Mammary epithelial cell (primary cell): ENCODE results near the gene ALDOB.

Experiments
- EZH2 ChIP-seq: IDR thresholded peaks from 2 replicates; pipeline ENCODE4 v1.6.1; 2012; ENCODE audit warnings: low read length, inconsistent platforms, borderline replicate concordance
- TF ChIP-seq, protein P1 (sequence below), 2 donors: IDR thresholded peaks in 1 of 2; conservative IDR thresholded peaks in 1 of 2; 2 replicates each; pipeline ENCODE4 v1.5.1; 2011 to 2012; ENCODE audit warnings: inconsistent platforms in 2 of 2, low read length in 2 of 2, mild to moderate bottlenecking in 2 of 2, control low read depth in 1 of 2, low read depth in 1 of 2; ENCODE audit not compliant: insufficient read depth in 1 of 2; ENCODE audit errors: extremely low read depth in 1 of 2

DNA sequence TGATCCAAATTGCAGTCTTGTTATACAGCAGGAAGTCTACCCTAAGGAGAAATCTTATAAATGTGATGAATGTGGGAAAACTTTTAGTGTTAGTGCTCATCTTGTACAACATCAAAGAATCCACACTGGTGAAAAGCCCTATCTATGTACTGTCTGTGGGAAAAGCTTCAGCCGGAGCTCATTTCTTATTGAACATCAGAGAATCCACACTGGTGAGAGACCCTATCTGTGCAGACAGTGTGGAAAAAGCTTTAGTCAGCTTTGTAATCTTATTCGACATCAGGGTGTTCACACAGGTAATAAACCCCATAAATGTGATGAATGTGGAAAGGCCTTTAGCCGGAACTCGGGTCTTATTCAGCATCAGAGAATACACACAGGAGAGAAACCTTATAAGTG is 26.5 kb downstream of the ALDOB start:
- TF ChIP-seq EZH2 = no peak
- TF ChIP-seq, protein P1, sequence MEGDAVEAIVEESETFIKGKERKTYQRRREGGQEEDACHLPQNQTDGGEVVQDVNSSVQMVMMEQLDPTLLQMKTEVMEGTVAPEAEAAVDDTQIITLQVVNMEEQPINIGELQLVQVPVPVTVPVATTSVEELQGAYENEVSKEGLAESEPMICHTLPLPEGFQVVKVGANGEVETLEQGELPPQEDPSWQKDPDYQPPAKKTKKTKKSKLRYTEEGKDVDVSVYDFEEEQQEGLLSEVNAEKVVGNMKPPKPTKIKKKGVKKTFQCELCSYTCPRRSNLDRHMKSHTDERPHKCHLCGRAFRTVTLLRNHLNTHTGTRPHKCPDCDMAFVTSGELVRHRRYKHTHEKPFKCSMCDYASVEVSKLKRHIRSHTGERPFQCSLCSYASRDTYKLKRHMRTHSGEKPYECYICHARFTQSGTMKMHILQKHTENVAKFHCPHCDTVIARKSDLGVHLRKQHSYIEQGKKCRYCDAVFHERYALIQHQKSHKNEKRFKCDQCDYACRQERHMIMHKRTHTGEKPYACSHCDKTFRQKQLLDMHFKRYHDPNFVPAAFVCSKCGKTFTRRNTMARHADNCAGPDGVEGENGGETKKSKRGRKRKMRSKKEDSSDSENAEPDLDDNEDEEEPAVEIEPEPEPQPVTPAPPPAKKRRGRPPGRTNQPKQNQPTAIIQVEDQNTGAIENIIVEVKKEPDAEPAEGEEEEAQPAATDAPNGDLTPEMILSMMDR (conservative IDR thresholded peaks at IDR 0.05 in 1 of 2, IDR thresholded peaks at IDR 0.05 in 1 of 2; ENCODE audit: extremely low read depth in 1 of 2, insufficient read depth in 1 of 2, low read depth in 1 of 2, low read length in 2 of 2) = no peak
